ENCODE results near the gene SYNM. TPM values are rescaled to one million over a fixed set of nuclear protein-coding genes. Genes with fewer than 3 reads are reported as not detected.

SYNM gene
- total RNA-seq, 1 donor from 2014 or later, result 53.2 TPM

DNA sequence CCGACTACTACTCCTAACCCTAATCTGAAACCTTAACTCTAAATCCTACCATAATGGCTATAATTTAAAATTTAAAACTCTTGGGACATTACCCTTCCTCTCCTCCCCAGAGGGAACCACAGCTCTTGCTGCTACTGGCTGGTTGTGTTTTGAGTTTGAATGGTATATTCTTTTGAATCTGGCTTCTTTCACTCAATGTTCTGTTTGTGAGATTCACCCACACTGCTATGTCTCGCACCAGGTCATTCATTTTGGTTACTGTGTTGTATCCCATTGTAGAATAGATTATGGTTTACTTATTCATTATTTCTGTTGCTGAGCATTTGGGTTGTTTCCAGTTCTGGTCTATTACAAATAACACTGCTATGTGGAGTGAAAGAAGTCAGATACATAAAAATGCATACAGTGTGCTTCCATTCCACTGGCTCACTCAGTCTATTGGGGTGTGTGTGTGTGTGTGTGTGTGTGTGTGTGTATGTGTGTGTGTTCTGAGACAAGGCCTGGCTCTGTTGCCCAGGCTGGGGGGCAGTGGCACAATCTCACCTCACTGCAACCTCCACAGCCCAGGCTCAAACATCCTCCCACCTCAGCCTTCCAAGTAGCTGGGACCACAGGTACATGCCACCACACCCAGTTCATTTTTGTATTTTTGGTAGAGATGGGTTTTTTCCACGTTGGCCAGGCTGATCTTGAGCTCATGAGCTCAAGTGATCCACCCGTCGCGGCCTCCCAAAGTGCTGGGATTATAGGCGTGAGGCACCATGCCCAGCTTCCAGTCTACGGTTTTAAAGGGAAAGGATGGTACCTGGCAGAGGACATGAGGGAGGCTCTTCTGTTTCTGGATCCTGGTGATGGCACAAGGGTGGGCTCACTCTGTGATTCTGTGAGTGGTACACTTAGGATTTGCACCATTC, 19.2 kb upstream of the SYNM start:
- Histone ChIP-seq H3K9ac (ENCODE audit: low read depth in 1 of 3, low read length in 3 of 3) (no peak overlapping the region), H3K36me3 (ENCODE audit: control insufficient read depth in 3 of 3, insufficient read depth in 3 of 3, low read length in 3 of 3) (no peaks in the 10 kb centered on the region), H3K9me3 (ENCODE audit: control insufficient read depth in 3 of 3, low read length in 3 of 3) (peaks cover 0 to 3% (median 0%) of the 10 kb centered on the region in 3 donors), H3K27ac (ENCODE audit: low read depth, low read length) (no peak overlapping the region), H3K27me3 (ENCODE audit: control insufficient read depth in 3 of 3, insufficient read depth in 3 of 3, low read length in 3 of 3) (no peaks in the 10 kb centered on the region), H3K4me1 (ENCODE audit: control insufficient read depth in 3 of 3, insufficient read depth in 3 of 3, low read length in 3 of 3) (peaks cover 7 to 21% (median 11%) of the 10 kb centered on the region in 3 donors), H3K4me3 (ENCODE audit: low read length in 3 of 3) (no peak overlapping the region)

DNA sequence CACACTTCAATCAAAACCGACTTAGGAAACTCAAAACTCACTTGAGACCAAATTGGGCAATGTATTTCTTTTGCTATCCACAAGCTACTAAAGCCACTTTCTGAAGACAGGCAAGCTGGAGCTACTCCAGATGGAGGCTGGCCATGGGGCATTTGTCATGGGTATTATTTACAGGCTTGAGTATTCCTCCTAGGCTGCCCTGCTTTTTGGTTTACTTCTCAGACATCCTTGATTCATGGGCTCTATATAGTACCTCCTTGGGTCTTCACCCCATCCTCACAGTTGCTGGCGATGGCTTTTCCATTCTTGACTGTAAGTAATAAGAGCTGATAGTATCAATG, 18.6 kb upstream of the SYNM start:
- Histone ChIP-seq H3K36me3 (ENCODE audit: control insufficient read depth in 3 of 3, insufficient read depth in 3 of 3, low read length in 3 of 3) (no peaks in the 10 kb centered on the region), H3K27ac (ENCODE audit: low read depth, low read length) (no peak overlapping the region), H3K27me3 (ENCODE audit: control insufficient read depth in 3 of 3, insufficient read depth in 3 of 3, low read length in 3 of 3) (no peaks in the 10 kb centered on the region), H3K4me3 (ENCODE audit: low read length in 3 of 3) (no peak overlapping the region), H3K9me3 (ENCODE audit: control insufficient read depth in 3 of 3, low read length in 3 of 3) (peaks cover 0 to 3% (median 0%) of the 10 kb centered on the region in 3 donors), H3K4me1 (ENCODE audit: control insufficient read depth in 3 of 3, insufficient read depth in 3 of 3, low read length in 3 of 3) (peaks cover 10 to 27% (median 16%) of the 10 kb centered on the region in 3 donors), H3K9ac (ENCODE audit: low read depth in 1 of 3, low read length in 3 of 3) (no peak overlapping the region)

DNA sequence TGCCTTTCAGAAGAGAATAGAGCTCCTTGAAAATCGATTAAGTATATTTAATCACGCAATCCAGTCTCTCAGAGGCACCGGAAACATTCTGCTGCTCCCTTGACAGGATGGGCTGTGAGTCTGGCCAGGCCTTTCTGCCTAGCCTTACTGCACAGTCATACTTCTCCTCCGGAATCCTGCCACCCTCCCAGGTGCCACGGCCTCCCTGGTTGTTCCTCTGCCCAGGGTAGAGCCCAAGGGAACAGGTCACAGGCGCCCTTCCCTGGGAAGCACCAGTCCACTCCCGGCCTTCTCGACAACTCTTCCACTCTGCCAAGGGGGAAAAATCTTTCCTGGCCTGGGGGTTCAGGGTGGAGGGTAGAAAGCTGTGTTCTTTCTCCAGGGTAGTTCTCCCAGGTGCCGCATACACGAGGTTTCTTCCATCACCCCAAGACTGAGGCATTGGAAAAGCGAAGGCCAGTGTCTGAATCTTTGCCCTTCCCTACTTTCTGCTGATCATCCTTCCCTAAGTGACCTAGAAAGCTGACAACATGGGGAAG, 17.4 kb upstream of the SYNM start:
- peaks cover 0 to 3% (median 0%) of the 10 kb centered on the region in 3 donors for H3K9me3 ChIP-seq (ENCODE audit: control insufficient read depth in 3 of 3, low read length in 3 of 3)
- no peak overlapping the region for H3K4me3 ChIP-seq (ENCODE audit: low read length in 3 of 3)
- no peaks in the 10 kb centered on the region for H3K27me3 ChIP-seq (ENCODE audit: control insufficient read depth in 3 of 3, insufficient read depth in 3 of 3, low read length in 3 of 3)
- no peaks in the 10 kb centered on the region for H3K36me3 ChIP-seq (ENCODE audit: control insufficient read depth in 3 of 3, insufficient read depth in 3 of 3, low read length in 3 of 3)
- no peak overlapping the region for H3K27ac ChIP-seq (ENCODE audit: low read depth, low read length)
- H3K9ac ChIP-seq (ENCODE audit: low read depth in 1 of 3, low read length in 3 of 3), result no peak overlapping the region
- H3K4me1 ChIP-seq (ENCODE audit: control insufficient read depth in 3 of 3, insufficient read depth in 3 of 3, low read length in 3 of 3), result peaks cover 10 to 33% (median 19%) of the 10 kb centered on the region in 3 donors

DNA sequence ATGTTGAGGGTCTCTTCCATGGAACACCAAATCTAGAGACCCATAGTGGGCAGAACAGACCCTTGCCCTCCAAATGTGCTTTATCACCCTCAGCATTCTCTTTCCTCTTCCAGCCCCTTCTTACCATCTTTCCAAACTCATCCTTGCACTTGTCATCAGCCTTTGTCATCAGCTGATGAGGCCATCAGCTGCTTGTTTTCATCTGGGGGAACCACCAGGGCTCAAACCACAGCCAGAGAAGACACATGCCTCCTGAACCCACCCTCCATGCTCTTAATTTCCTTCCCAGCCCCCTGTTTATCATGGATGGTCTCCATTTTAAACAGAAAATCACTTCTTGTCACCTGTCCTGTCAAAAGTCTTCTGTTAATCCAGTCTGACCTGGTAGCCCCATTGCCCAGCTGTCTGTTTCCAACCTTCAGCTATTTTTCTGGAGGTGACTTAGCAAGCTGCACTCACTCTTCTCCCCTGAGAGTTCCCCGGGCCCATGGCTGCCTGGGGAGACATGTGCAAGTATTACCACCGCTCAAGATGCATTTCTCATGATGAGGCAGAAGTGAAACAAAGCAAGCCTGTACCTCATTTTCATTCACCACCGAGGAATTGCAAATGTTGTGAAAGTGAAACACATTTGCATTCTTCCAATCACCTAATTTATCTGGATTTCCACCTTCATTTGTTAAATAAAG, 14.7 kb upstream of the SYNM start:
- H3K9ac ChIP-seq (ENCODE audit: low read depth in 1 of 3, low read length in 3 of 3), result peak overlapping the region in 1 of 3 donors; percentile 54
- no peak overlapping the region for H3K27ac ChIP-seq (ENCODE audit: low read depth, low read length)
- no peaks in the 10 kb centered on the region for H3K36me3 ChIP-seq (ENCODE audit: control insufficient read depth in 3 of 3, insufficient read depth in 3 of 3, low read length in 3 of 3)
- H3K4me3 ChIP-seq (ENCODE audit: low read length in 3 of 3), result no peak overlapping the region
- H3K9me3 ChIP-seq (ENCODE audit: control insufficient read depth in 3 of 3, low read length in 3 of 3), result no peaks in the 10 kb centered on the region
- no peaks in the 10 kb centered on the region for H3K27me3 ChIP-seq (ENCODE audit: control insufficient read depth in 3 of 3, insufficient read depth in 3 of 3, low read length in 3 of 3)
- peaks cover 10 to 33% (median 19%) of the 10 kb centered on the region in 3 donors for H3K4me1 ChIP-seq (ENCODE audit: control insufficient read depth in 3 of 3, insufficient read depth in 3 of 3, low read length in 3 of 3)

DNA sequence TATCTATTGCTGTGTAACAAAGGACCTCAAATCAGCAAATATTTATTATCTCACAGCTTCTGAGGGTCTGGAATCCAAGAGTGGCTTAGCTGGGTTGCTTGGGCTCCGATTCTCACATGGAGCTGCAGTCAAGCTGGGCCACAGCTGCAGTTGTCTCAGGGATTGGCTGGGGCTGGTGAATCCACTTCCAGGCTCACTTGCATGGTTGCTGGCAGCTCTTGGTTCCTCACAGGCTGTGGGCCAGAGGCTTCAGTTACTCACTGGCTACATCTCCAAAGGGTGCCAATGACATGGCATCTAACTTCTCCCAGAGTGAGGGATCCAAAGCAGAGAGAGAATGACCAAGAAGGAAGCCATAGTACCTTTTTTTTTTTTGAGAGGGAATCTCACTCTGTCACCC, 13.9 kb upstream of the SYNM start:
- H3K36me3 ChIP-seq (ENCODE audit: control insufficient read depth in 3 of 3, insufficient read depth in 3 of 3, low read length in 3 of 3), result no peaks in the 10 kb centered on the region
- H3K9ac ChIP-seq (ENCODE audit: low read depth in 1 of 3, low read length in 3 of 3), result peak overlapping the region in 1 of 3 donors; percentile 54
- no peaks in the 10 kb centered on the region for H3K9me3 ChIP-seq (ENCODE audit: control insufficient read depth in 3 of 3, low read length in 3 of 3)
- H3K27ac ChIP-seq (ENCODE audit: low read depth, low read length), result no peak overlapping the region
- no peaks in the 10 kb centered on the region for H3K27me3 ChIP-seq (ENCODE audit: control insufficient read depth in 3 of 3, insufficient read depth in 3 of 3, low read length in 3 of 3)
- H3K4me3 ChIP-seq (ENCODE audit: low read length in 3 of 3), result no peak overlapping the region
- H3K4me1 ChIP-seq (ENCODE audit: control insufficient read depth in 3 of 3, insufficient read depth in 3 of 3, low read length in 3 of 3), result peaks cover 10 to 28% (median 18%) of the 10 kb centered on the region in 3 donors

DNA sequence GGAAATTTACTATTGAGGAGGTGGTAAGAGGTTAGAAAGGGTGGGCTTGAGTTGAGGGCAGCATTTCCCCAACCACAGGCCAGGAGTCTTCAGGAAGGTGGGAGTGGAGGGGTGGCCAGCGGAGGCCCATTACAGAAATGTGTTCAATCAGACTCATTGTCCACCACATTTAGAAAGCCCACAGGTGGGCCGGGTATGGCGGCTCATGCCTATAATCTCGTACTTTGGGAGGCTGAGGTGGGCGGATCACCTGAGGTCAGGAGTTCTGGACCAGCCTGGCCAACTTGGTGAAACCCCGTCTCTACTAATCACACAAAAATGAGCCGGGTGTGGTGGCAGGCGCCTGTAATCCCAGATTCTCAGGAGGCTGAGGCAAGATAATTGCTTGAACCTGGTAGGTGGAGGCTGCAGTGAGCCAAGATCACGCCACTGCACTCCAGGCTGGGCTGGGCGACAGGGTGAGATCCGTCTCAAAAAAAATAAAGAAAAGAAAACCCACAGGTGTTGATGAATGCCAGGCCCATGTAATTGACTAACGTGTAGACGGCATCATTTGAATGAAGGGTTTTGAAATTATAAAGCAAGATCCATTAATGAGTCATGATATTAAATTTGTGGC, 12.2 kb upstream of the SYNM start:
- Histone ChIP-seq H3K9me3 (ENCODE audit: control insufficient read depth in 3 of 3, low read length in 3 of 3) (no peaks in the 10 kb centered on the region), H3K27me3 (ENCODE audit: control insufficient read depth in 3 of 3, insufficient read depth in 3 of 3, low read length in 3 of 3) (no peaks in the 10 kb centered on the region), H3K9ac (ENCODE audit: low read depth in 1 of 3, low read length in 3 of 3) (no peak overlapping the region), H3K4me1 (ENCODE audit: control insufficient read depth in 3 of 3, insufficient read depth in 3 of 3, low read length in 3 of 3) (peaks cover 18 to 39% (median 18%) of the 10 kb centered on the region in 3 donors), H3K4me3 (ENCODE audit: low read length in 3 of 3) (no peak overlapping the region), H3K27ac (ENCODE audit: low read depth, low read length) (no peak overlapping the region), H3K36me3 (ENCODE audit: control insufficient read depth in 3 of 3, insufficient read depth in 3 of 3, low read length in 3 of 3) (no peaks in the 10 kb centered on the region)

DNA sequence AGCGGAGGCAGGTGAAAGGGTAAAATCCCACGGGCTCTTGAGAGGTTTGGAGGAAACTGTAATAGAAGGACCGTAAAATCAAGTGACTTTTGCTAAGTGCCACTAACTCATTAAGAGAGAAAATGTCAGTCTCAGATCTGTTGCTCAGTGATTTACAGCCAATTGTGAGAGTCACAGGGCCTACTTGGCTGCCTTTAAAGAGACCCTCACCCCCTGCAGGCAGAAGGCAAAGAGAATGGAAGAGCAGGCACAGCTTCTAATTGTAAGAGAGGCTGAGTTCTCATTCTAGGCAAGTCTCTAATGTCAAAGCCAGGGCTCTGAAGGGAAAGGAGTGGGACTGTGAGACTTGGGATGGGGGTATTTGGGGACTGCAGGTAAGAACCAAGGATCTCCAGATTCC, 9.3 kb upstream of the SYNM start:
- H3K9ac ChIP-seq (ENCODE audit: low read depth in 1 of 3, low read length in 3 of 3), result no peak overlapping the region
- H3K27me3 ChIP-seq (ENCODE audit: control insufficient read depth in 3 of 3, insufficient read depth in 3 of 3, low read length in 3 of 3), result no peaks in the 10 kb centered on the region
- H3K27ac ChIP-seq (ENCODE audit: low read depth, low read length), result no peak overlapping the region
- peaks cover 20 to 55% (median 26%) of the 10 kb centered on the region in 3 donors for H3K4me1 ChIP-seq (ENCODE audit: control insufficient read depth in 3 of 3, insufficient read depth in 3 of 3, low read length in 3 of 3)
- H3K4me3 ChIP-seq (ENCODE audit: low read length in 3 of 3), result no peak overlapping the region
- H3K36me3 ChIP-seq (ENCODE audit: control insufficient read depth in 3 of 3, insufficient read depth in 3 of 3, low read length in 3 of 3), result no peaks in the 10 kb centered on the region
- no peaks in the 10 kb centered on the region for H3K9me3 ChIP-seq (ENCODE audit: control insufficient read depth in 3 of 3, low read length in 3 of 3)

DNA sequence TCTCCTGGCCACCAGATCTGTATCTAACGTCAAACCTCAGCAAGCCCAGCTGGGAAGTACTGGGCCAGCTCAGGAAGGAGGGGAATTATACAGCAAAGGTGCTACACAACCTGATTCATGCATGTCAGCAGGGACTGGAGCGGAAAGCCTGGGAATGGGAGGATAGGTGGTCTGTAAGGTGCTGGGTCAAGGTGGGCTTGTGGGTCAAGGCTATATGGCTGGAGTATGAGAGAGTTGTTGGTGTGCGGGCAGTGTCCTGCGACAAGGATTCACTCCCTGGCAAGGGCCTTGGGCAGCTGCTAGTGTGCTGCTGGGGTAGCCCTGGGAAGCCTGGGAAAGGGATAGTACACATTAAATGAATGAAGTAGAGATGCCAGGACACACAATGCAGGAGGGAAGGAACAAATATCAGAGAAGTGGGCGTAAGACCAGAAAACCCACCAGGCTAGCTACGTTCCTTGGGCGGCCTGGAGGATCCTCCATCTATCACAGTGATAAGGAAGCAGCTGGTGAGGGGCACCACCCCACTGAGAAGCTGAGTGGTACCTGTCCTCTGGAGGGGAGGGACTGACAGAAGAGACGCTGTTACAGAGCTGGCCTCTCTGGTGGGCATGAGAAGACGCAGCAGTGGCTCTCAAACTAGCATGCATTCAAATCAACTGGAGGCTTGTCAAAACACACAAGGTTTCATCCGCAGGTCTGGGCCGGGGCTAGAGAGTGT, 8.5 kb upstream of the SYNM start:
- H3K27ac ChIP-seq (ENCODE audit: low read depth, low read length), result no peak overlapping the region
- H3K36me3 ChIP-seq (ENCODE audit: control insufficient read depth in 3 of 3, insufficient read depth in 3 of 3, low read length in 3 of 3), result no peaks in the 10 kb centered on the region
- no peak overlapping the region for H3K9ac ChIP-seq (ENCODE audit: low read depth in 1 of 3, low read length in 3 of 3)
- no peaks in the 10 kb centered on the region for H3K9me3 ChIP-seq (ENCODE audit: control insufficient read depth in 3 of 3, low read length in 3 of 3)
- H3K4me3 ChIP-seq (ENCODE audit: low read length in 3 of 3), result no peak overlapping the region
- H3K27me3 ChIP-seq (ENCODE audit: control insufficient read depth in 3 of 3, insufficient read depth in 3 of 3, low read length in 3 of 3), result no peaks in the 10 kb centered on the region
- H3K4me1 ChIP-seq (ENCODE audit: control insufficient read depth in 3 of 3, insufficient read depth in 3 of 3, low read length in 3 of 3), result peaks cover 14 to 49% (median 22%) of the 10 kb centered on the region in 3 donors

DNA sequence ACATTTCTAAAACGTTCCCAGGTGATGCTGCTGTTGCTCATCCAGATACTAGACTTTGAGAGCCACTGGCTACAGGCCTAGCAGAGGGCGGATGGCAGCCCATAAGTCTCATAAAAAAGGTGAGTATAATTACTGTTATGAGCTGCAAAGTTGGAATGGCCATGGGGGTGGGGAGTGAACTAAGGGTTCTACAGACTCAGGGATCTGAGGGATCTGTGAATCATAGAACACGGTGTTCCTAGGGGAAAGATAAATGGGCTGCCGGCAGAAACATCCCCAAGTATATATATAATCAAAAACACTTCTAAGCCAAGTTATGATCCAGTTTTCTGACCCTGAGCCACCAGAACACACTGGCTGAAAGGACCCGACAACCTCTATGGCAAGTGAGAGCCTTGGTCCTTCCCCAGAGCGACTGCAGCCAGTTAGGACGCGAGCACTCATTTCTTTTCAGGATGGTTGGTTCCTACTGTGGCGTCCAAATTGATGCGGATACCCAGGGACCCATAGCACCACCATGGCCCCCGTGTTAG, 7.9 kb upstream of the SYNM start:
- peak overlapping the region; percentile 28 for H3K27ac ChIP-seq (ENCODE audit: low read depth, low read length)
- no peaks in the 10 kb centered on the region for H3K36me3 ChIP-seq (ENCODE audit: control insufficient read depth in 3 of 3, insufficient read depth in 3 of 3, low read length in 3 of 3)

More for the DNA sequence above, 7.9 kb upstream of the SYNM start:
- peaks cover 11 to 49% (median 22%) of the 10 kb centered on the region in 3 donors for H3K4me1 ChIP-seq (ENCODE audit: control insufficient read depth in 3 of 3, insufficient read depth in 3 of 3, low read length in 3 of 3)
- no peak overlapping the region for H3K4me3 ChIP-seq (ENCODE audit: low read length in 3 of 3)
- peak overlapping the region in 1 of 3 donors; percentile 45 for H3K9ac ChIP-seq (ENCODE audit: low read depth in 1 of 3, low read length in 3 of 3)
- H3K27me3 ChIP-seq (ENCODE audit: control insufficient read depth in 3 of 3, insufficient read depth in 3 of 3, low read length in 3 of 3), result no peaks in the 10 kb centered on the region
- H3K9me3 ChIP-seq (ENCODE audit: control insufficient read depth in 3 of 3, low read length in 3 of 3), result no peaks in the 10 kb centered on the region

Data from skeletal muscle tissue (tissue), 4 donors.